GM21576 (cell line): Measurements from ENCODE around the gene ZCCHC8.
A peak's percentile ranks its signal among the peaks of the same experiment; 100 is the strongest.
"Not testable (repeated sequence)": the region's sequence is repeated elsewhere in the genome, so short reads cannot be mapped to it uniquely, and the experiment has no call there.

Source experiments
- ATAC-seq: cut with Tn5 transposase; IDR thresholded peaks from one replicate; pipeline ENCODE4 v1.9.1; 2021; ENCODE audit warnings: mild to moderate bottlenecking, moderate library complexity; ENCODE audit not compliant: unreplicated experiment

Gene ZCCHC8

DNA sequence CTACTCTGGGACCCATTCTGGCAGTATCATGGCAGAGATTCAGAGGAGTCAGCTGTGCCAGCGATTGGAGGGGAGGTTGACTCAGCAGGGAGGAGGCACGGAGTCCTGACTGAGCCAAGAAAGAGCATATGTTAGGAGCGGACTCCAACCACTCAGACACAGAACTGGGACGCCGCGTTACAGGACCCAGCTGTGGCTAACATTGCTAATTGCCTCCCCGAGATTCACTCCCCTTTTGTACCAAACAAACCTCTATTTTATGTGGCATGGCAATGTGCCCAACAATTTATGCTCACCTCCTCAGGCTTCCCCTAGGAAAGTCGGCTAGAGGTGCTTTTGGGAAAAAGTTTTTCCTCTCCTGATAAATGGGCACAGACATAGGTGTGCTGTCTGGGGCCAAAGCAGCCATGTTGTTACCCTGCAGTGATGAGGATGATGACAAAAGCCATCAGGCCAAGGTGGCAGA is 63.0 kb downstream of the ZCCHC8 start:
- no peak for ATAC-seq

DNA sequence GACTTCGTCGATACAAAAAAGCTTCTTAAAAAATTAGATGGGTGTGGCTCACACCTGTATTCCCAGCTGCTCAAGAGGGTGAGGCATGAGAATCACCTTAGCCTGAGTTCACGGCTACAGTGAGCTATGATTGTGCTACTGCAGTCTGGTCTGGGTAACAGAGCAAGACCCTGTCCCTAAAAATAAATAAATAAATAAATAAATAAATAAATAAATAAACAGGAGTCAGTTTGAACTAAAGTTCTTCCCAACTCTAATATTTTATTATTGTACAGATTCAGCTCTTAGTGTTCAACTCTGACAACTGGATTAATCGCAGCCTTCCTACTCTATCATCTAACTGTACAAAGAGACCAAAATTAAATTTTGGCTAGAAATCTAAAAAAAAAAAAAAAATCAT is 65.5 kb downstream of the ZCCHC8 start:
- no peak for ATAC-seq

DNA sequence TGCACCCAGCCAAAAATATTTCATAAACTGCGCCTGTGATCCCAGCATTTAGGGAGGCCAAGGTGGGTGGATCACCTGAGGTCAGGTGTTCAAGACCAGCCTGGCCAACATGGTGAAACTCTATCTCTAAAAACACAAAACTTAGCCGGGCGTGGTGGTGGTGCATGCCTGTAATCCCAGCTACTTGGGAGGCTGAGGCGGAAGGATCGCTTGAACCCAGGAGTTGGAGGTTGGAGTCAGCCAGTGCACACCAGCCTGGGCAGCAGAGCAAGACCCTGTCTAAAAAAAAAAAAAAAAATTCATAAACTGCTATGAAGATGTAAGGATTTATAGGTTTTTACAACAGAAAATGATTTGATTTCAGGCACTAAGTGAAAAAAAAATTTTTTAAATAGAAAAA is 71.7 kb downstream of the ZCCHC8 start:
- not testable (repeated sequence) for ATAC-seq

DNA sequence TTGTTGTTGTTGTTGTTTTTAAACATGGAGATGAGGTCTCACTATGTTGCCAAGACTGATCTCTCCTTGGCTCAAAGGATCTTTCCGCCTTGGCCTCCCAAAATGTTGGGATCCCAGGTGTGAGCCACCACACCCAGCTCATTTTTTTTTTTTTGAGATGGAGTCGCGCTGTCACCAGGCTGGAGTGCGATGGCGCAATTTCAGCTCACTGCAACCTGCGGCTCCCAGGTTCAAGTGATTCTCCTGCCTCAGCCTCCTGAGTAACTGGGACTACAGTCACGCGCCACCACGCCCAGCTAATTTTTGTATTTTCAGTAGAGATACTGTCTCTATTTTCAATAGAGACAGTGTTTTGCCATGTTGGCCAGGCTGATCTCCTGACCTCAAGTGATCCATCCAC is 73.3 kb downstream of the ZCCHC8 start:
- ATAC-seq, result no peak

DNA sequence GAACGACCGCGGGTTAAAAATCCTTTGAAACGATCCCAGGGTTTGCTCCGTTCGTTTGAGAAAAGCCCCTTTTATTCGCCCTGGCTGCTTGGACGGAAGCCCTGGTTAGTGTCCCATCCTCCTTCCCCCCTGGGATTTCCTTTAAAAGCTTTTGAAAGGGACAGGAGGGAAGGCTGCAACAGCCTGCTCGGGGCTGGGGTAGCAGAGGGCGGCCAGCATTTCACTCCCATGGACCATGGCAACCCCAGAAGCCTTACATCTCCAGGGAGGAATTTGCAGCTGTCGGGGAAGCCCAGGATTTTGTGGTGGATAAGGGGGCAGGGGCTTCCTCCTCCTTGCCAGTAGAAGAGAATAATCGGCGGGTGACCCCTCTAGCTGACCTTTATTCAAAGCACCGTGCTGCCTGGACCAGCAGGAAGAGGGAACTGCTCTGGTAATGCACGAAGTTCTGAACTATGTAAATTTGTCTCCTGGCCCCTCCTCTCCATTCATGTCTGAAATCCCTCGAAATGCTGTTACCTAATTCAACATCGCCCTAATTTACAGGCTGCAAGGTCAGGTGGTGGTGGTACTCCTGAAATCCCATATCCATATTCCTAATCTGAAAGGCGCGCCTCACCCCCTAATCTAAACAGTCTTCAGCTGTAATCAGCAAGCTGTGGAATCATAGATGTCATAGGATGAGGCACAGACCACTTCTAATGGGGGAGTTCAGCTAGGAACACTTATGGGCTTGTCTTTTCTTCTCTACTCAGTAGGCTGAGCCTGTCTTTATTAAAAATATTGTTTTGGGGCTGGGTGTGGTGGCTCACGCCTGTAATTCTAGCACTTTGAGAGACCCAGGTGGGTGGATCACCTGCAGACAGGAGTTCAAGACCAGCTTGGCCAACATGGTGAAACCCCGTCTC is 77.2 kb downstream of the ZCCHC8 start:
- ATAC-seq, result no peak

DNA sequence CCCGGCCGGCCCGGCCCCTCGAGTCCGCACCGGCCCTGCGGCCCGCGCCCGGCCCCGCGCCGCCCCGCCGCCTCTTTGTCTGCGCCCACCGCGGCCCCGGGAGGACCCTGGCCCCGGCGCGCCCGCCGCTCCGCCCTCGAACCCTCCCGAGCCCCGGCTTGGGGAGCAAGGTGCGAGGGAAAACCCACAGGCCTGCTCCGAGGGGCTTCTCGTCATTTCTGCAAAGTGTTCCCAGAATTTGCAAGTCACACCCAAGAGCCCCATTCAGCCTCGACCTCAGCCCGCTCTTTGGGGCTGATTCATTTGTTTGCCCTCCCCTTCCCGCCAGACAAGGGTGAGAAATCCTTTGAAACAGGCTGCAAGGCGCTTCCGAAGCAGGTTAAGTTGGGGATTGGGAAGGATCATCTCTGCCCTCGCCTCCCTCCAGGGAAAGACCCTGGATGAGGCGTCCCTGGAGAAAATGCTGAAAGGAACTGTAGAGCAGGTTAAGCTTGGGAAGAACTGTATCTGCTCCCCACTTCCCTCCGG is 77.9 kb downstream of the ZCCHC8 start:
- ATAC-seq, result peak; percentile 7

DNA sequence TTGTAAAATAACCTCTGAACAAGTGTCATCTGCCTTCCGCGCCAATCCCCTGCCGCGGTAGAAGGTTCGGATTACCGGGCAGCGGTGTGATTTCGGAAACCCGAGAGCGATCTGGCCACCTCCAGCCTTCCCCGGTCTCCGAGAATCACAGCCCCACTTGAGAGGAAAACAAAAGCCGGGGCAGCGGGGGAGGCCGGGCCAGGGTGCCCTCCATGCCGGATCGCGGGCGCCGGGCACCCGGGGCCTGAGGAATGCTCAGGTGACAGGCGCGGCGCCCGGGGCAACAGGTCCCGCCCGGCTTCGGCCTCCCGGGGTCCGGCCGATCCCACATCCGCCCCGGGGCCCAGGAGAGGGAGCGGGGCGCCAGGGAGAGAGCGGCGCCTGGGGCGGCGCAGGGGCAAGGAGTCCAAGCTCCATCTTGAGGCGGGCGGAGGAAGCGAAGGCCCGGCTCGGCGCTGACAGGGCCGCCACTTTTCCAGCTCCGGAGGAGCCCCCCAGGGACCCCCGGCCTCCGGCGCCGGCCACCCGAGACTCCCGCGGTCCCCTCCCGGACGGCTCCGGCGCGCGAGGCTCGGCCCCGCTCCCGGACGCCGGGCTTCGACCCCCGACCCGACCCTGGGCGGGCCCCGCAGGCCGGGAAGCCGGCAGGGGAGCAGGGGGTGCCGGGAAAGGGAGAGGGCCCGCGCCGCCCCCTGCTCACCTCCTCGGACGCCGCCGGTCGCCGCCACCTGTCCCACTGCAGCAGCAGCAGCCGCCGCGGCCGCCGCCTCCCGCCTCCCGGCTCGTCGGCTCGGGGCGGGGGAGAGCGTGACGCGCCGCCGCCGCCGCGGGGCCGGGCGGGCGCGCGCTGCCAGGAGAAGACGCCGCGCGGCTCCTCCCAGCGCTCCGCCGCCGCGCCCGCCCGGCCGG is 78.7 kb downstream of the ZCCHC8 start, which contains the start of gene CLIP1:
CLIP1 (minus strand) TSS at position 849 of the 909 bp plus-strand sequence. CDS start 42,217 bp downstream, outside the sequence.
- ATAC-seq, result peak; percentile 45
